Testis (tissue), 3 donors: ENCODE results near the gene DPEP1. TPM values are rescaled to one million over a fixed set of nuclear protein-coding genes. Genes with fewer than 3 reads are reported as not detected.
"Not testable (repeated sequence)": the region's sequence is repeated elsewhere in the genome, so short reads cannot be mapped to it uniquely, and the experiment has no call there.

Source experiments
- DNase-seq: peaks from one replicate; pipeline ENCODE4 v3.0.0-alpha.2; 2019
- H3K27ac ChIP-seq, 2 donors: fragments of 200-600 bp; sonication (generic); one replicate each; pipeline ENCODE4 v1.5.1; 2019
- H3K27me3 ChIP-seq: fragments of 200-600 bp; sonication (generic); one replicate; pipeline ENCODE4 v1.5.1; 2019
- H3K36me3 ChIP-seq: fragments of 200-600 bp; sonication (generic); one replicate; pipeline ENCODE4 v1.5.1; 2017; ENCODE audit warnings: low read depth; ENCODE audit errors: missing control alignments
- H3K4me1 ChIP-seq: fragments of 200-600 bp; sonication (generic); one replicate; pipeline ENCODE4 v1.5.1; 2019
- H3K4me3 ChIP-seq, 2 donors: fragments of 200-600 bp; sonication (generic); one replicate each; pipeline ENCODE4 v1.5.1; 2017 to 2019
- H3K9me3 ChIP-seq: fragments of 200-600 bp; sonication (generic); one replicate; pipeline ENCODE4 v1.5.1; 2017
- POLR2A ChIP-seq: fragments of 450-650 bp; IDR thresholded peaks from one replicate; pipeline ENCODE4 v1.6.1; 2017; ENCODE audit warnings: antibody characterized with exemption, mild to moderate bottlenecking, moderate library complexity
- WGBS, 2 donors: methylation state at CpG; one replicate each; pipeline ENCODE4 v1.1.5; 2018; 5-methylcytosine and 5-hydroxymethylcytosine counted together
- intact Hi-C: fragments of 100-400 bp; cut with DNase I; formaldehyde crosslinking; loops from one replicate; pipeline ENCODE4 v1.15.1; 2023; ENCODE audit warnings: low total_unique reads
- polyA plus RNA-seq: library from polyadenylated mRNA; stranded (reverse); fragments of 350-450 nt; fragmentation: Illumina TruSeq; extraction: RNeasy Lipid Tissue Mini Kit (QIAGEN cat#74804); gene quantifications from one replicate; pipeline ENCODE4 v1.2.3, GENCODE V29; 2014; ENCODE audit warnings: low read depth, low replicate concordance; ENCODE audit not compliant: insufficient read depth
- total RNA-seq, 2 donors: library from RNA; depleted of rRNA; stranded (reverse); fragments of >200 nt; gene quantifications; one replicate each; pipeline ENCODE4 v1.2.3, GENCODE V29; 2016
- TF ChIP-seq, protein P1 (sequence below), 3 experiments: fragments of 450-650 bp in 2 of 3; fragments of 200-600 bp in 1 of 3; sonication (generic) in 1 of 3; IDR thresholded peaks; one replicate each; pipeline ENCODE4 v1.5.1; 2016 to 2019; ENCODE audit warnings: antibody characterized with exemption in 3 of 3, mild to moderate bottlenecking in 2 of 3, moderate library complexity in 1 of 3

Gene DPEP1
- total and polyA plus RNA-seq, 3 donors from 2014 or later: 105 to 256 (median 125) TPM

DNA sequence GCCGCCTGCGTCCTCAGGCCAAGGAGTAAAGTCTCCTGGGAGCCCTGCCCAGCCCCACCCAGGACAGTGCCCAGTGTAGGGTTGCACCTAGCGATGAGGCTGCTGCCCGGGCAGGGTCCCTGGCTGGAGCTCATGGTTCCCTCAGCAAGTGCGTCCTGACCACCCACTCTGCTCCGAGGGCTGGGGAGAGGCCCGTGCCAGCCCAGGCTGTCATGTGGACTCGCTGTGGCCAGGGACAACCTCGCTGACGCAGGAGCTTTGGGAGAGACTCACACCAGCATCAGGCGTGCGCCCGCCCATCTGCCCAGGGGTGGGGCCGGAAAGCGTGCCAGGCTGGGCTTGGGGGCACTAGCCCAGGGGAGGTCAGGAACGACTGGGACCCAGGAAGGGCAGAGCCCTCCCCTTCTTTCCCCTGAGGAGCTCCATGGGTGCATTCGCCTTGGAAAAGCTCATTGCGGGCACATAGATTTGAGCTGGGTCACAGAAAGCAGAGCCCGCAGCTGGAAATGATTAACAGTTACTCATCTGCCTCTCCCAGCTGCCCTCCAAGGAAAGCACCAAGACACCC is 19.7 kb downstream of the DPEP1 start:
- Histone ChIP-seq H3K27ac (no peak overlapping the region), H3K4me1 (peaks cover 3% of the 10 kb centered on the region), H3K36me3 (no peaks in the 10 kb centered on the region), H3K9me3 (no peaks in the 10 kb centered on the region), H3K4me3 (no peak overlapping the region), H3K27me3 (no peaks in the 10 kb centered on the region)
- TF ChIP-seq POLR2A: no peak
- TF ChIP-seq, protein P1, sequence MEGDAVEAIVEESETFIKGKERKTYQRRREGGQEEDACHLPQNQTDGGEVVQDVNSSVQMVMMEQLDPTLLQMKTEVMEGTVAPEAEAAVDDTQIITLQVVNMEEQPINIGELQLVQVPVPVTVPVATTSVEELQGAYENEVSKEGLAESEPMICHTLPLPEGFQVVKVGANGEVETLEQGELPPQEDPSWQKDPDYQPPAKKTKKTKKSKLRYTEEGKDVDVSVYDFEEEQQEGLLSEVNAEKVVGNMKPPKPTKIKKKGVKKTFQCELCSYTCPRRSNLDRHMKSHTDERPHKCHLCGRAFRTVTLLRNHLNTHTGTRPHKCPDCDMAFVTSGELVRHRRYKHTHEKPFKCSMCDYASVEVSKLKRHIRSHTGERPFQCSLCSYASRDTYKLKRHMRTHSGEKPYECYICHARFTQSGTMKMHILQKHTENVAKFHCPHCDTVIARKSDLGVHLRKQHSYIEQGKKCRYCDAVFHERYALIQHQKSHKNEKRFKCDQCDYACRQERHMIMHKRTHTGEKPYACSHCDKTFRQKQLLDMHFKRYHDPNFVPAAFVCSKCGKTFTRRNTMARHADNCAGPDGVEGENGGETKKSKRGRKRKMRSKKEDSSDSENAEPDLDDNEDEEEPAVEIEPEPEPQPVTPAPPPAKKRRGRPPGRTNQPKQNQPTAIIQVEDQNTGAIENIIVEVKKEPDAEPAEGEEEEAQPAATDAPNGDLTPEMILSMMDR (IDR thresholded peaks at IDR 0.05): no peak
- no peak for DNase-seq
- intact Hi-C loops: no loop called here
- 86 to 87% methylated on average over 7 to 15 of the region's 19 CpGs for WGBS, 2 donors

DNA sequence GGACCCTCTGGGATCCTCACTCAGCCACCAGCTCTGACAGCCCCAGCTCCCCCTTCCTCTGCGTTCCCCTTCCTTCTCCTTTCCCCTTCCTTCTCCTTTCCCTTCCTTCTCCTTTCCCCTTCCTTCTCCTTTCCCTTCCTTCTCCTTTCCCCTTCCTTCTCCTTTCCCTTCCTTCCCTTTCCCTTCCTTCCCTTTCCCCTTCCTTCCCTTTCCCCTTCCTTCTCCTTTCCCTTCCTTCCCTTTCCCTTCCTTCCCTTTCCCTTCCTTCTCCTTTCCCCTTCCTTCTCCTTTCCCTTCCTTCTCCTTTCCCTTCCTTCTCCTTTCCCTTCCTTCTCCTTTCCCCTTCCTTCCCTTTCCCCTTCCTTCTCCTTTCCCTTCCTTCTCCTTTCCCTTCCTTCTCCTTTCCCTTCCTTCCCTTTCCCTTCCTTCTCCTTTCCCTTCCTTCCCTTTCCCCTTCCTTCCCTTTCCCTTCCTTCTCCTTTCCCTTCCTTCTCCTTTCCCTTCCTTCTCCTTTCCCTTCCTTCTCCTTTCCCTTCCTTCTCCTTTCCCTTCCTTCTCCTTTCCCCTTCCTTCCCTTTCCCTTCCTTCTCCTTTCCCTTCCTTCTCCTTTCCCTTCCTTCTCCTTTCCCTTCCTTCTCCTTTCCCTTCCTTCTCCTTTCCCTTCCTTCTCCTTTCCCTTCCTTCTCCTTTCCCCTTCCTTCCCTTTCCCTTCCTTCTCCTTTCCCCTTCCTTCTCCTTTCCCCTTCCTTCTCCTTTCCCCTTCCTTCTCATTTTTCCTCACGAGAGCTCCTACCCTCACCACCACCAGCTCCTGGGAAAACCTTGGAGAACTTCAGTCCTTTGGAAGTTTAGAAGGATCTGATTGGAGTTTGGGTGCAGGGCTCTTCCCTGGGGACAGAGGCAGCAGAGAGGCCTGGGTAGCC is 21.3 kb downstream of the DPEP1 start:
- H3K4me3 ChIP-seq, H3K27me3 ChIP-seq, DNase-seq, H3K27ac ChIP-seq, H3K36me3 ChIP-seq, intact Hi-C loops, H3K9me3 ChIP-seq, H3K4me1 ChIP-seq: not testable (repeated sequence)
- WGBS, 2 donors: 73 to 91% methylated on average over 2 of the region's 2 CpGs

DNA sequence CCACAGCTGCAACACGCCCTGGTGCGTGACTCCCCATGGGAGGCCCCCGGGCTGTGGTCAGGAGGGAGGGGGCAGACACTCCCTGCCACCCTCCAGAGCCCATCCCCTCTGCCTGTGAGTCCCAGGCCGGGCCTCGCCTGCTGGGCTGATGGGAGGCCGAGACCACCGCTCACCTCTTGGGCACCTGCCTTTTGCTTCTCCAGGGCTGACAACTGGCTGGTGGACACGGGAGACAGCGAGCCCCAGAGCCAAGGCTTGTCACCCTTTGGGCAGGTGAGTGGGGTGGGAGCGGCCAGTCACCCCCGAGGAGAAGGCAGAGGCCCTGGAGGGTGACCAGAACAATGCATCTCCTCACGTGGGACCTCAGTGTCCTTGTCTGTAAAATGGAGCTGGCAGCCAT is 23.2 kb downstream of the DPEP1 start:
- Histone ChIP-seq H3K27ac (no peak overlapping the region), H3K36me3 (no peaks in the 10 kb centered on the region), H3K4me1 (peaks cover 7% of the 10 kb centered on the region), H3K4me3 (no peak overlapping the region), H3K9me3 (no peaks in the 10 kb centered on the region), H3K27me3 (no peaks in the 10 kb centered on the region)
- 82 to 91% methylated on average over 4 to 12 of the region's 12 CpGs for WGBS, 2 donors
- TF ChIP-seq, protein P1 (IDR thresholded peaks at IDR 0.05): no peak
- no peak for TF ChIP-seq POLR2A
- intact Hi-C loops: no loop called here
- no peak for DNase-seq

DNA sequence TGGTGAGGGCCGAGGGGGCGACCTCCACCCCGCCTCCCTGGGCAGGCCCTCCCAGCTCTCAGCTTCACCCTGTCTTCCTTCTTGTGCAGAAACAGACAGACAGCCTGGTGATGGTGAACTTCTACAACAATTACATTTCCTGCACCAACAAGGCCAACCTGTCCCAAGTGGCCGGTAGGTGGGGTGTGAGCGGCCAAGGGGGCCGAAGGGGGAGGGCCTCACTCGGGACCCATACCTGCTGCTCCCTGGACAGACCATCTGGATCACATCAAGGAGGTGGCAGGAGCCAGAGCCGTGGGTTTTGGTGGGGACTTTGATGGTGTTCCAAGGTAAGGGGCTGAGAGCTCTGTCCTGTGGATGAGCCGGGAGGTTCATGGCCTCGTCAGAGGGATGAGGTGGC is 23.9 kb downstream of the DPEP1 start:
- intact Hi-C loops: no loop called here
- Histone ChIP-seq H3K4me1 (peaks cover 10% of the 10 kb centered on the region), H3K36me3 (no peaks in the 10 kb centered on the region), H3K4me3 (no peak overlapping the region), H3K27me3 (no peaks in the 10 kb centered on the region), H3K9me3 (no peaks in the 10 kb centered on the region), H3K27ac (no peak overlapping the region)
- TF ChIP-seq, protein P1 (IDR thresholded peaks at IDR 0.05): no peak
- TF ChIP-seq POLR2A: no peak
- WGBS, 2 donors: 77 to 83% methylated on average over 7 to 10 of the region's 10 CpGs
- no peak for DNase-seq

DNA sequence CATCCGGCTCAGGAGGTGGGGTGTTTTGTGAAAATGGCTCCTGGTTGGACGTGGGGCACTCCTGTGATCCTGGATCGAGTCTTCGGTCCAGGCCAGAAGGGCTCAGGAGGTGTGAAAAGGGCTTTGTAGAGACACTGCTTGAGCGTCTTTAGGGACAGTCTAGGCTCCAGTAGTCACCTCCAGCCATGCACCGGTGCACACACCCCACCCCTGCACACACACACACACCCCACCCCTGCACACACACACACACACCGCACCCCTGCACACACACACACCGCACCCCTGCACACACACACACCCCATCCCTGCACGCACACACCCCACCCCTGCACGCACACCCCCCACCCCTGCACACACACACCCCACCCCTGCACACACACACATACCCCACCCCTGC is 25.0 kb downstream of the DPEP1 start:
- intact Hi-C loops: no loop called here
- no peaks in the 10 kb centered on the region for H3K27me3 ChIP-seq
- H3K4me1 ChIP-seq: peaks cover 10% of the 10 kb centered on the region
- H3K9me3 ChIP-seq: no peaks in the 10 kb centered on the region
- 74 to 78% methylated on average over 9 to 10 of the region's 10 CpGs for WGBS, 2 donors
- no peak overlapping the region for H3K4me3 ChIP-seq
- DNase-seq: no peak
- H3K36me3 ChIP-seq: no peaks in the 10 kb centered on the region
- H3K27ac ChIP-seq: no peak overlapping the region
- TF ChIP-seq POLR2A: no peak
- TF ChIP-seq, protein P1 (IDR thresholded peaks at IDR 0.05): no peak
